WERI-Rb-1 (cell line): ENCODE results near the gene TMEM217.

Experiments used
- DNase-seq: peaks from one replicate; pipeline ENCODE4 v3.0.0-alpha.2; 2020
- H3K27ac ChIP-seq: fragments of 250-450 bp; sonication (Bioruptor Pico); 2 replicates; pipeline ENCODE4 v1.5.1; 2020; ENCODE audit warnings: mild to moderate bottlenecking, moderate library complexity
- H3K27me3 ChIP-seq: fragments of 250-450 bp; sonication (Bioruptor Pico); 2 replicates; pipeline ENCODE4 v1.5.1; 2021; ENCODE audit warnings: mild to moderate bottlenecking, low read depth, moderate library complexity; ENCODE audit not compliant: insufficient read depth, severe bottlenecking
- H3K36me3 ChIP-seq: fragments of 250-450 bp; sonication (Bioruptor Pico); 2 replicates; pipeline ENCODE4 v1.5.1; 2020; ENCODE audit warnings: mild to moderate bottlenecking, moderate library complexity
- H3K4me3 ChIP-seq: 2 replicates; pipeline ENCODE4 v1.5.1; 2011; ENCODE audit warnings: low read depth, mild to moderate bottlenecking, control low read depth, low read length
- H3K9me3 ChIP-seq: fragments of 250-450 bp; sonication (Bioruptor Pico); 2 replicates; pipeline ENCODE4 v1.5.1; 2021; ENCODE audit warnings: mild to moderate bottlenecking, moderate library complexity; ENCODE audit not compliant: severe bottlenecking
- CTCF ChIP-seq: IDR thresholded peaks from 2 replicates; pipeline ENCODE4 v1.5.1; 2011; ENCODE audit warnings: low read depth, mild to moderate bottlenecking, control low read depth, inconsistent platforms, low read length

Gene TMEM217

DNA sequence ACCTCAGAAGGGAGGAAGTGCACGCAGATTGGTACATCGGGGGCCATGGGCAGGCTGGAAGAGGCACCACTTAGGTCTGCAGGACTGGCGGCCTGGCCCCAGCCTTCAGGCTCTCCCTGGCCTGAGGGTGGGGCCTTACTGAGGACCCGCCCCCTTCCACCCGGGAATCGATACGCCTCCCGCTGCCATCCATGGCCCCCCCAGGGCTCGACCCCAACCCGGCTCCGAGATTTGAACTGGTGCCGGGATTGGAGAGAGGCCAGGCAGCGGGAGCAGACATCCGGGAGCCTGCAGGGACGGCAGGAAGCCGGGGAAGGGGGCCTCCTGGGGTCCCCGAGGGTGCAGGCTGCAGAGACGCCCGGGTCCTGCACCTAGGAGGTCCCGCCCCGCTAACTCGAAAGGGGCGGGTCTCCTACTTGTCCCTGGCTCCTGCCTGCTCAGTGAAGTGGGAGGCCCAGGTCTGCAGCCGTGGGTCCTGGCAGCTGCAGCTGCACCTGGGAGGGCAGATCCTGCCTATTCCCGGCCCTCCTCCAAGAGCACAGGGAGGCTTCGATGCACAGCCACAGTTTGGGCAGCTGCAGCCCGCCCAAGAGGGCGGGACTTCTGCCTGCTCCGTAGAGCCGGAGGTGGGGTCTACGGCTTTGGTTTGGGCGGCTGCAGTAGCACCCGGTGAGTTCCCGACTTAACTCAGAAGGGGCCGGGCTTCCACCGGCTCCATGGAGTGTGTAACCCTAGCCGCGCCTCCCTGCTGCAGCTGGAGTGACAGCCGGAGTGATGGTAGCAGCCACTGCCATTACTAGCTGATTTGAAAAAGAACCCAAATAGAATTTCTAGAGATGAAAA, 35.6 kb downstream of the TMEM217 start:
- peak overlapping the region; percentile 67 for H3K27ac ChIP-seq
- H3K27me3 ChIP-seq: no peaks in the 10 kb centered on the region
- no peaks in the 10 kb centered on the region for H3K36me3 ChIP-seq
- H3K4me3 ChIP-seq: peak overlapping the region; percentile 69
- no peak for TF ChIP-seq CTCF
- H3K9me3 ChIP-seq: no peaks in the 10 kb centered on the region
- DNase-seq: peak; percentile 98

- Histone ChIP-seq H3K36me3 (no peaks in the 10 kb centered on the region), H3K27ac (peak overlapping the region; percentile 67), H3K27me3 (no peaks in the 10 kb centered on the region), H3K4me3 (peak overlapping the region; percentile 69), H3K9me3 (no peaks in the 10 kb centered on the region)
- DNase-seq: no peak
- TF ChIP-seq CTCF: no peak
These were observed 36.3 kb downstream of the TMEM217 start for GRCh38 chr6:37221585-37222124.

GRCh38 chr6:37218511-37218910, 39.4 kb downstream of the TMEM217 start:
- H3K27me3 ChIP-seq: no peaks in the 10 kb centered on the region
- H3K36me3 ChIP-seq: no peaks in the 10 kb centered on the region
- TF ChIP-seq CTCF: no peak
- no peak overlapping the region for H3K27ac ChIP-seq
- no peak for DNase-seq
- H3K9me3 ChIP-seq: no peaks in the 10 kb centered on the region
- H3K4me3 ChIP-seq: no peak overlapping the region

GRCh38 chr6:37218061-37218460, 39.9 kb downstream of the TMEM217 start:
- H3K4me3 ChIP-seq: no peak overlapping the region
- H3K9me3 ChIP-seq: no peaks in the 10 kb centered on the region
- no peaks in the 10 kb centered on the region for H3K36me3 ChIP-seq
- DNase-seq: no peak
- no peak for TF ChIP-seq CTCF
- H3K27me3 ChIP-seq: no peaks in the 10 kb centered on the region
- no peak overlapping the region for H3K27ac ChIP-seq

GRCh38 chr6:37212268-37212667, 45.7 kb downstream of the TMEM217 start:
- H3K4me3 ChIP-seq: no peak overlapping the region
- H3K27me3 ChIP-seq: no peaks in the 10 kb centered on the region
- no peak overlapping the region for H3K27ac ChIP-seq
- no peaks in the 10 kb centered on the region for H3K36me3 ChIP-seq
- H3K9me3 ChIP-seq: no peaks in the 10 kb centered on the region
- no peak for DNase-seq
- TF ChIP-seq CTCF: no peak
